Measurements from ENCODE around the gene ACOT6.
"Not testable (repeated sequence)": the region's sequence is repeated elsewhere in the genome, so short reads cannot be mapped to it uniquely, and the experiment has no call there.

Gene ACOT6

DNA sequence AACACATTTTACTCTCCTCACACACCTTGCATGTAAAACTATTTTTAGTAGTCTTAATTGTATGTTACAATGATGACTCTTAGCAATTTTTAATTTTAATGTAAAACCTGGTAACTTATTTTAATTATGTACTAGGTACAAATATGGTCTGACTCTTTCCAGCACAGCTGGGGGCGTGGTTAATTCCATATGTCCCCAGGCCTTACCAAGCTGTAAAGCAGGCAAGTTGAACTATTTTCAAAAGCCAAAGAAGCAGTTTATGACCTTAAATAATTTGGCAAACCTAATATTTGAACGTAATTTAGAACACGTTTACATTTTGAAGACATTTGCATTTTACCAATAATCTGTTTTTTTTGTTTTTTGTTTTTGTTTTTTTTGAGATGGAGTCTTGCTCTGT is 9.3 kb upstream of the ACOT6 start:
- DNase-seq: no peak

DNA sequence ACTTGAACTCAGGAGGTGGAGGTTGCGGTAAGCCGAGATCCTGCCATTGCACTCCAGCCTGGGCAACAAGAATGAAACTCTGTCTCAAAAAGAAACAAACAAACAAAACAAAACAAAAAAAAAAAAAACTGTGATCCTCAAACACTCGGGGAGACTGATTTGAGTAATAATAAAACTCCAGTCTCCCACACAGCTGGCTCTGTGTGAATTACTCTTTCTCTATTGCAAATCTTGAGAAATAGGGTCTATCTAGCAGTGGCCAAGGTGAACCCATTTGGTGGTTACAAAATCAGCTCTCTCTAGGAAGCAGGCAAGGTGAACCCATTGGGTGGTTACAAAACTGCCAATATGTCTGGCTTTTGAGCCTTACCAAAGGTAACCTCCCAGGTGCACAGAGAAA is 6.0 kb upstream of the ACOT6 start:
- DNase-seq: no peak

DNA sequence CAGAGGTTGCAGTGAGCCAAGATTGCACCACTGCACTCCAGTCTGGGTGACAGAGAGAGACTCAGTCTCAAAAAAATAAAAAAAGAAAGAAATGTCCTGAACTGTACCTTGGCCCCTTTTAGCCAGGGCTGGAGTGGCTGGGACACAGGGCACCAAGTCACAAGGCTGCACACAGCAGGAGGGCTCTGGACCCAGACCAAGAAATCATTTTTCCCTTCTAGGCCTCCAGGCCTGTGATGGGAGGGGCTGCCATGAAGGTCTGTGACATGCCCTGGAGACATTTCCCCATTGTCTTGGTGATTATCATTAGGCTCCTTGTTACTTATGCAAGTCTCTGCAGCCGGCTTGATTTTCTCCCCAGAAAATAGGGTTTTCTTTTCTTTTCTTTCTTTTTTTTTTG is 5.1 kb upstream of the ACOT6 start:
- no peak for DNase-seq

DNA sequence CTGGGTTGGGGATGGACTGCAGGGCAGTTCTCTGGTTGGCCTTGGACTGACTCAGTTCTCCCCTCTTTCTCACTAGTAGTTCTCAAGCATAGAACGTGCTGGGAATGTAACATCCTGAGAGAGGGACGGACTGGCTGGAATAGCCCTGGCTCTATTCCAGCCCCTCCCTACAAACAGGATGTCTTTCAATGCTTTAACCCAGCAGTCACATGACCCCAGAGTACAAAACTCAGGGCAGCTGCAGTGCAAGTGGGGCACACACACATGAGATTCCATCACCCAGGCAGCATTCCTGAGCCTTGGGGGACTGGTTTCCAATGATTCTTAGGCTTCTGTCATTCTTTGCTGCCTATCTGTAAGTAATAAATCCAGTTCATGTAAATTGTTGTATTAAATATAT is 1.6 kb upstream of the ACOT6 start:
- no peak for DNase-seq

DNA sequence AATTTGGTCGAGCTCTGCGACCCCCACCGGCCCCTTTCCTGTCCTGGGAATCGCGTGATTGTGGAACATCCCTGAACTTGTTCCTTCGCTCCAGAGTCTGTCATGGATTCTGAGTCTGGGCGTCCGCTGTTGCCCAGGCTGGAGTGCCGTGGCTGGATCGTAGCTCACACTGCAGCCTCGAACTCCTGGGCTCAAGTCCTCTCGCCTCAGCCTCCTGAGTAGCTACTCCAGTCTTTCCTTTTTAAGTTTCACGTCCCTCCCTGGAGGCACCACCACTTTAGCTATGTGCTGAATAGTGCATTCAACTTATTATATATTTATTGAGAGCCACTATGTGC is 698 bp downstream of the ACOT6 start:
- DNase-seq: no peak

DNA sequence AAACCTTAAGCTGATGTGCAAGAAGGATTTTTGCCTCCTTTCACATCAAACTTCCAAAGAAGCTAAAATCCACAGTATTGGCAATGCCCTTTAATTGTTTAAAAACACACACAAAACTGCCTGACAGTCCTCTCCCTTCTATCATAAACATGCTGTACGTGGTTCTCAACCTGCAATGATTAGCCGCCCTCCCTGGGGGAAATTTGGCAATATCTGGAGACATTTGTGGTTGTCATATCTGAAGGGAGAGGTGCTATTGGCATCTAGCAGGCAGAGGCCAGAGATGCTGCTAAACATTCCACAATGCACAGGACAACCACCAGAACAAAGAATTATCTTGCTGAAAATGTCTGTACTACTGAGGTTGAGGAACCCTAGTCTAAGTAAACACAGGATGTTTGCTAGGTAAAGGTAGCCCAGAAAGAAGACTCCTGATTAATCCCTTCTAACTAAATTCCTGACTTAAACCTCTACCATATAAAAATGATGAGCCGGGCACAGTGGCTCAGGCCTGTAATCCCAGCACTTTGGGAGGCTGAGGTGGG is 1.2 kb downstream of the ACOT6 start:
- DNase-seq: no peak

DNA sequence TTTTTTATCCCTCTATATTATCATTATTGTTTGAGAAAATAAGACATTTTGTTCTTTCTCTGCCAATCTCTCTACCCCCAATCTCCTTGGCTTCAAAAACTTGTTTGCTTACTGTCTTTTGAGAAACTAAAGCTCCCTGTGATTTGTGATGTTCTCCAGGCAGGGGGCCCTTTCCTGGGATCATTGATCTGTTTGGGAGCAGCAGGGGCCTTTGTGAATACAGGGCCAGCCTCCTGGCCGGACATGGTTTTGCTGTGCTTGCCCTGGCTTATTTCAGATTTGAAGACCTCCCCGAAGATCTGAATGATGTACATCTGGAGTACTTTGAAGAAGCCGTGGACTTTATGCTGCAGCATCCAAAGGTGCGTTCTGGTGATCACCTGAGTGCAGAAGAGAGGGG is 4.5 kb downstream of the ACOT6 start:
- no peak for DNase-seq

DNA sequence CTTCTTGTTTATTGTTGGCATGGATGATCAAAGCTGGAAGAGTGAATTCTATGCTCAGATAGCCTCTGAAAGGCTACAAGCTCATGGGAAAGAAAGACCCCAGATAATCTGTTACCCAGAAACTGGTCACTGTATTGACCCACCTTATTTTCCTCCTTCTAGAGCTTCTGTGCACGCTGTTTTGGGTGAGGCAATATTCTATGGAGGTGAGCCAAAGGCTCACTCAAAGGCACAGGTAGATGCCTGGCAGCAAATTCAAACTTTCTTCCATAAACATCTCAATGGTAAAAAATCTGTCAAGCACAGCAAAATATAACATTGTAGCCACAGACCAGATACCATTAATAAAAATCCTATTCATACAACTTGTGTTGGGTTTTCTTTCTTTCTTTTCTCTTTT is 7.2 kb downstream of the ACOT6 start:
- DNase-seq: no peak

DNA sequence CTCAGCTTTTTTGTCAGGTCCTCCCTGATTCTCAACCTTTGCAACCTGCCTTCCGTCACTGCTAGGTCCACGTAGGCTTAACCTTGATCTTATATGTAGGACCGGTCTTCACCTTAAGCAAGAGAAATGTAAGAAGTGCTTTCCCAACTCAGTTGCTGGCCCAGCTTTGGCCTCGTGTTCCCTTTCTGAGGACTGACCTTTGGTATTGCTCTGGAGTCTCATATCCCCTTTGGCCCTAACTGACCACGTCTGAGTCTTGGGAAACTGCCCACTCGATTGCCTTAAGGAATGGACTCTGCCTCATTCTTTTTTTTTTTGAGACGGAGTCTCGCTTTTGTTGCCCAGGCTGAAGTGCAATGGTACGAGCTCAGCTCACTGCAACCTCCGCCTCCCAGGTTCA is 8.0 kb downstream of the ACOT6 start:
- DNase-seq: no peak

DNA sequence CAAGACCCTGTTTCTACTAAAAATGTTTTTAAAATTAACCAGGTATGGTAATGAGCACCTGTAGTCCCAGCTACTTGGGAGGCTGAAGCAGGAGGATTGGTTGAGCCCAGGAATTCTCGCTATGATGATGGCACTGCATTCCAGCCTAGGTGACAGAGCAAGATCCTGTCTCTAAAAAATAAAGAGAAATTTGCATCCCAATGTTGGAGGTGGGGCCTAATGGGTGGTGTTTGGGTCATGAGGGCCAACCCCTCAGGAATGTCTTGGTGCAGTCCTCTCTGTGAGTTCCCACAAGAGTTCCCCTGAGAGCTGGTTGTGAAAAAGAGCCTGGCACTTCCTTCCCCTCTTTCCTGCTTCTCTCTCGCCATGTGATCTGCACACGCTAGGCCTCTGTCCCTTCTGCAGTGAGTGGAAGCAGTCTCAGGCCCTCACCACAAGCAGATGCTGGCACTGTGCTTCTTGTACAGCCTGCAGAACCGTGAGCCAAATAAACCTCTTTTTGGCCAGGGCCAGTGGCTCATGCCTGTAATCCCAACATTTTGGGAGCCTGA is 11.3 kb downstream of the ACOT6 start:
- DNase-seq: no peak

DNA sequence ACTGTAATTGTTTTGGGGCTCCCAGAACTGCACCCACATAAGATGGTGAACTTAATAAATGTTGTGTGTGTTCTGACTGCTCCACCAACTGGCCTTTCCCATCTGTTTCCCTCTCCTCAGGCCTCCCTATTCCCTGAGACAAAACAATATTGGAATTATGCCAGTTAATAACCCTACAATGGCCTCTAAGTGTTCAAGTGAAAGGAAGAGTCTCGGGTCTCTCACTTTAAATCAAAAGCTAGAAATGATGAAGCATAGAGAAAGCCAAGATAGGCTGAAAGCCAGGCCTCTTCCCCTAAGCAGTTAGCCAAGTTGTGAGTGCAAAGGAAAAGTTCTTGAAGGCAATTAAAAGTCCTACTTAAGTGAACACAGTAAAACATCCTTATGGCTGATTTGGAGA is 13.4 kb downstream of the ACOT6 start:
- DNase-seq: no peak

DNA sequence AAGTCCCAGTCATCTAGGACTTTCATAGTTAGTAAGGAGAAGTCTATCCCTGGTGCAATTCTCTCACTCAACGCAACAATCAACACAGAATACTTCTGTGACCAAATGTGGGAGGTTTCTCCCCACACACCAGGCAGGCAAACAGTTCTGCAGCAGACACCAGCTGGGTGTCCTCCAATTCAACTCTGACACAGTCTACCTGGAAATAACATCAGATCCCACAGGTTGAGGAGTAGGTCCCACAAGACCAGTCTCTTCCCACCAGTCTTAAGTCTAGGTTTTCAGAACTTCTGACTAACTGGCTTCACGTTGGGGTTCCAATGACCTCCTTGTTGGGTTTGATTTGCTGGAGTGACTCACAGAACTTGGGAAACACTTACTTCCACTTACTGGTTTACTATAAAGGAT is 14.8 kb downstream of the ACOT6 start:
- DNase-seq: peak; percentile 20 to 26

DNA sequence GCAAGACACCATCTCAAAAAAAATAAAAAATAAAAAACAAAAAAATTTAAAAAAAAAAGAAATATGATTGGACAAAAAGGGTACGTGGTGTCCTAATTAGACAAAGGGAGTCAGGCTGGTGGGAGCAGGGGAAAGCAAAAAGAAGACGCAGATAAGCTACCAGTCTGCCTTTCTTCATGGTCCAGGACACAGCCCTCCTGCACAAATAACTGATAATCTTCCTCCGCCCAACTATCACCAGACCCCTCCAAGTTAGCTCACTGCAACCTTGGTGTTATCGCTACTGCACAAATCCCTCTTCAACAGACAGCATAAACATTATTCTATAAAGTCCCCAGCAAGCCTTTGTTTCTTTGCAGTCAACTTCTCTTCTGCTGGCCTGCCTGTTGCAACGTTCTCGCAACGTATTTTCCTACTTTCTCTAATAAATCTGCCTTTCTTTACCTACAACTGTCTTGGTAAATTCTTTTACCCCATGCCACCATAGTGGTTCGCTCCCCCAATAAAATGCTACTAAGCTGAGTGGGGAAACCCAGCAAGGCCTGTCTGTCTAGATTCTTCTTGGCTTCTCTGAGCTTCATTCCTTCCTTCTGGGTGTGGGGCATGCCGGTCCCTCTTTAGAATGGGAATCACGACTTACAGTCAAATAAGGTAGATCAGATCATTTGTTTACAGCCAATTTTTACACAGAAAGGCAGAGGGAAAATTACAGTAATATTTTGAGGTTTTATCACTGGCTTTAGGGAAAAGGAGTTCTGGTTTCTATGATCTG is 17.9 kb downstream of the ACOT6 start:
- DNase-seq: no peak

DNA sequence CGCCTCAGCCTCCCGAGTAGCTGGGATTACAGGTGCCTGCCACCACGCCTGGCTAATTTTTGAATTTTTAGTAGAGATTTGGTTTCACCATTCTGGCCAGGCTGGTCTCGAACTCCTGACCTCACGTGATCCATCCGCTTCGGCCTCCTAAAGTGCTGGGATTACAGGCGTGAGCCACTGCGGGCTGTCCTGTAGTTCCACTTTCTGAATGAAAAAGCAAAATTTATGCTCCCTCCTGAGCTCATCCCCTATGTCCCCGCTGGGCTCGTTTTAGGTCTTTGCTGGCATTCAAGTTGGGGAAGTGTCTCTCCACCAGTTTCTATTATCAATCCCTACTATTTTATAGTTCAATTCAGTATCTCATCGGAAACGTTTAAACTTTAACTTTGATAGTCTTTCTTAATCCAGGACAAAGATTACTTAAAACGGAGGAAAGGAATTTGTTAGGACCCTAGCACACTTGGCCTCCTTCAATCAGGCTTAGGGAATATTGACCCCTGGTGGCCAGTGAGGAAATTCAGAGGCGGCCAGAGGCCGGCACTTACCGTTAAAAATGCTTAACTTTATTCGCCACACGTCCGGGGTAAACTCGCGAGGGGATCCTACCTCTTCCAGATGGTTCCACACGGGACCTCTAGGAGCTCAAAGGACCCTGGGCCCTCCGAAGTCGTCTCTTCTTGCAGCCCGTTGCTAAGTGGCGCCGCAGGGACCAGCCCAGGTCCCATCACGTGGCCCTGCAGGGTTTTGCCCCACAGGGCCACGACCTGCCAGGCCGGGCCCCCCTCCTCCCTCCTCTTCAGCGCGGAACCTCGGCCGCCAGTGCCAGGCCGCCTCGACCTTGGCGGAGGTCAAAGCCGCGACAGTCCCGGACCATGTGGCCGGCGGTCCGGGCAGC is 21.0 kb downstream of the ACOT6 start:
- peak; percentile 69 to 76 for DNase-seq

DNA sequence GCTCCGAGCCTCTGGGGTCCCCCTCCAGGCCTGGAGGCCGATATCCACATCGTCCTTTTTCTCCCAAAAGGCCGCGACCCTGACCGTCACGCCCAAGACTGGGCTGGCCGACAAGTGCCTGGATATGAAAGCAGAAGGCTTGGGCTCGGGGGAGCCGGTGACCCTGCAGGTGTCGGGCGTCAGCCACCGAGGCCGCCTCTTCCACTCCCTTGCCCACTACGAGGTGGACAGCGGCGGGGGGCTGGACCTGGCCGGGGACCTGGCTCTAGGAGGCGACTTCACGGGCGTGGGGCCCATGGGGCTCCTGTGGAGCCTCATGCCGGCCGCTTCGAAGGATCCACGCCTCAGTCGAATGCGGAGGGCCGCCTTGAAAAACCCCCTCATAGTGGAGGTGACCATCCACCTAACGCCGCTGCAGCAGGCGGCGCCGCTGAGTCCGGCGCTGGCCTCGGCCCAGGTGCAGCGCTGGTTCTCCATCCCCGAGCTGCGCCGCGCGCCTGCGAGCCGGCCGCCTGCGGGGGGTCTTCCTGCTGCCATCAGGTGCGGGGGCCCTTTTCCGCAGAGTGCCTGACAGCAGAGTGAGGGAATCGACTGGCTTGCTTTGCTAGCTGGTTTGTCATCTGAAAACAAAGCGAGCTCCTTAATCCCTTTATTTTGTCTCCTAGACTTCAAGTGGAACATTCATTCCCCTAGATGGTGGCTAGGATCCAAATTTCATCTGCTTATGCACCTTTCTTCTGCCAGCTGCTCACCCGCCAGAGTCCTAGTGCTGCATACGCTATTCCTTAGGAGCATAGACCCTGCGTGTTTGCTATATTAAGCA is 21.9 kb downstream of the ACOT6 start:
- no peak for DNase-seq

DNA sequence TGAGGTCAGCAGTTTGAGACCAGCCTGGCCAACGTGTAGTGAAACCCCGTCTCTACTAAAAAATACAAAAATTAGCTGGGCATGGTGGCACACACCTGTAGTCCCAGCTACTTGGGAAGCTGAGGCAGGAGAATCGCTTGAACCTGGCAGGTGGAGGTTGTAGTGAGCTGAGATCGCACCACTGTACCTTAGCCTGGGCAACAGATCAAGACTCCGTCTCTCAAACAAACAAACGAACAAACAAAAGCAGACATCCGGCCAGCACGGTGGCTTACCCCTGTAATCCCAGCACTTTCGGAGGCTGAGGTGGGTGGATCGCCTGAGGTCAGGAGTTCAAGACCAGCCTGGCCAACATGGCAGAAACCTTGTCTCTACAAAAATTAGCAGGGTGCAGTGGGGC is 24.0 kb downstream of the ACOT6 start:
- DNase-seq: not testable (repeated sequence)

DNA sequence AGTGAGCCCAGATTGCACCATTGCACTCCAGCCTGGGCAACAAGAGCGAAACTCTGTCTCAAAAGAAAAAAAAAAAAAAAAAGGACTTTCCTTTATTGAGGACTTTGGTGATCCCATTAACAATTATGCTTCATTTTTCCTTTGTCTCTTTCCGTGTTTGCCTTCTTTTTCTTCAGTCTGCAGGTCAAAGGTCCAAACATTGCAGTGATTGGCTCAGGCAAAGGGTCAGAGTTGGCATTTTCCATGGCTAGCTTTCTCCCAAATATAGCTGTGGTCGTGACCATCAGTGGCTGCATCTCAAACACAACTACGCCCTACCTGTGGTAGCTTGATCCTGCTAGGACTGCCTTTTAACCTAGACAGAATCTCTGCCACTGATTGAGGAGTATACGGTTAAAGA is 25.5 kb downstream of the ACOT6 start:
- no peak for DNase-seq

DNA sequence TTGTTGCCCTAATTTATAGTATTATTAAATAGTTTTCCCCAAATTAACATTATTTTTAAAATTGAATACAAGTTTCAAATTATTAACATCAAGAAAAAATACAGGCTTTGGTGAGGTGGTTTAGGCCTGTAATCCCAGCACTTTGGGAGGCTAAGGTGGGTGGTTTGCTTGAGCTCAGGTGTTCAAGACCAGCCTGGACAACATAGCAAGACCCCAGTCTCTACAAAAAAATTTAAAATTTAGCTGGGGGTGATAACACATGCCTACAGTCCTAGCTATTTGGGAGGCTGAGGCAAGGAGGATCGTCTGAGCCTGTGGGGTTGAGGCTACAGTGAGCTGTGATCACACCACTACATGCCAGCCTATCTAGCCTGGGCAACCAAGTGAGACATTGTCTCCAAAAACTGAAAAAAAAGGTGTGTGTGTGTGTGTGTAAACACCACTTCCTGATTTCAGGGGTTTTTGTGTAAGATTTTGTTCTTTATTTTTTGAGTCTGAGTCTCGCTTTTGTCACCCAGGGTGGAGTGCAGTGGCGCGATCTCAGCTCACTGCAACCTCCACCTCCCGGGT is 28.6 kb downstream of the ACOT6 start:
- no peak for DNase-seq

DNA sequence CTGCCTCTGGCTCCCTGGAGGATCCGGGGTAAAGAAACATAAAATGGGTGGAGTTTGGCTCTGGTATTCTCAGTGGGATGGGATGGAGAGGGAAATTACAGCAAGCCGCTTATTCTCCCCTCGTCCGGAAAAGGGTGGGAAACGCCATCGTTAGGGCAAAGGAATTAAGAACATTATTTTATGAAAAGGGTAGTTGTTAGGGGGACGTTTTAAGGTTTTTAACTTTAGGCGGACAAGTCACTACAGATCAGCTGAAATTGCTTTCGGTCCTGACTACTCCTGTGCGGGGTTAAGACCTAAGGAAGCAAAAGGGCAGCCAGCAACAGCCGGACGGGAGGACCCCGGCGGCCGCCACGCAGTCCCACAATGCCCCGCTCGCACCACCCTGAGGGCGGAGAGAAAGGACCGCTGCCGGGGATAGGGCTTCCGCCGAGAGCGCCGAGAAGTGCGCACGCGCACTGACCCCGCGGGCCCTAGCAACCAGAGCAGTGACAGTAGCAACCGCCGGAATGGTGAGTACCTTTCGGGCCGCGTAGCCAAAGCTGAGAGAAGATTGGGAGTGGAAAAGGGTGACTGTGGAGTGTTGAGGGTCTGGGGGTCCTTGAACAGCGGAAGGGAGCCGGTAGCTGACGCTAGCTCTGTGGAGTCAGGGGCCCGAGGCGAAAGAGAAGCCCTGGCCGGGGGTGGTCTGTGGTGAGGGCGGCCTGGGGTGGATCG is 32.4 kb downstream of the ACOT6 start, which contains the start of gene DNAL1:
TSS of gene DNAL1 (plus strand) at position 456 of the 717 bp plus-strand sequence. CDS start at position 510, 54 bp downstream.
- DNase-seq: peak; percentile 94 to 95

DNA sequence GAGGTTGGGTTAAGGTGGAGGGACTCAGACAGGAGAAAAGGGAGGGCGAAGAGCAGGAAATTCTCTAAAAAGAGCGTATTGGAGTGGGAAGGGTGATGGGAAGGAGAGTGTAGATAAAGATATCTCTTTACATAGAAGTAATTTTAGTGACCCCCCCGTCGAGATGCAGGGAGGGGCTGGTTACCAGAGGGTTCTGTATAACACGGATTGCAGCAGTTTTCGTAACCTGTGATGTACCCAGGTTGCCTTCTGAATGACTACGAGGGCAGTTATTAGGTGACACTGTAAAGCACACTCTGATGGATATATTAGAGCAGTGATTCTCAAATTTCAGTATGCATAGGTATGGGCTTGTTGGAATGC is 32.9 kb downstream of the ACOT6 start:
- DNase-seq: no peak

DNA sequence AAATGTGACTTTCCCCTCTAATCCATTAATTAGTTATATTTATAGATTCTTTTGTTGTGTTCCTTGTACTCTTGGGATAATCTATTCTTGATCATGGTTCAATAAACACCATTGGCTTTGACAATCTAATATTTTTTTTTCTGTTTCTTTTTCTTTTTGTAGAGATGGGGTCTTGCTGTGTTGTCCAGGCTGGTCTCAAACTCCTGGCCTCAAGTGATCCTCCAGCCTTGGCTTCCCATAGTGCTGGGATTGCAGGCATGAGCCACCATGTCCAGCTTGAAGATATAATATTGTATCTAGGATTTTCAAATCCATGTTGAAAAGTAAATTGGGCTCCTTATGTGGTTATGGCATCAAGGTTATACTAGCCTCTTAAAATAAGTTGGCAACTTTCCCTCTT is 38.7 kb downstream of the ACOT6 start:
- no peak for DNase-seq

DNA sequence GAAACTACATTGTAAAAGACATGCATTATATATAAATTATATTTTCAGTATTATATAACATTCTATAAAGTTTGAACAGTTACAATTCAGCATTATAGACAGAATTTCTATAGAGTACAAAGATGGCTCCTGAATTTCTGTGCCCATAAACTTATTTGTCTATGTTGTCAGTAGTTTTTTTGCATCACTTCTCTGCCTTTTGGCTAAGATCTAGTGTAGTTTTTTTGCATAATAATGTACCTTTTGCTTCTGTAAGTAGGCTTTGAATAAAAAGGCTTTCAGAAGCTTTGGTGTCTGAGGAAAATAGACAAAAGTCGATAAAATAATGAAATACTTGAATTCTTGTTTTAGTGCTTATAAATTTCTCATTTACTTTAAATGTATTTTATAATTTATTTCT is 43.5 kb downstream of the ACOT6 start:
- no peak for DNase-seq

Data from activated T-cell treated with anti-CD3 and anti-CD28 coated beads, Interleukin-2, amount 50 U/mL, for 48 hours (primary cell).